DND-41 (cell line): ENCODE results near the gene CYP2A6.
"Not testable (repeated sequence)": the region's sequence is repeated elsewhere in the genome, so short reads cannot be mapped to it uniquely, and the experiment has no call there.

Experiments
- CTCF ChIP-seq: IDR thresholded peaks from 2 replicates; pipeline ENCODE4 v1.5.1; 2012; ENCODE audit warnings: borderline replicate concordance, low read length, moderate library complexity, mild to moderate bottlenecking; ENCODE audit not compliant: poor library complexity, severe bottlenecking; ENCODE audit errors: extremely low read depth
- EZH2 ChIP-seq: IDR thresholded peaks from 3 replicates; pipeline ENCODE4 v1.6.1; 2012; ENCODE audit warnings: borderline replicate concordance, low read depth, mild to moderate bottlenecking, moderate library complexity, low read length, inconsistent platforms; ENCODE audit not compliant: severe bottlenecking

GRCh38 chr19:40846722-40847121, 3.5 kb downstream of the CYP2A6 start:
- not testable (repeated sequence) for TF ChIP-seq CTCF, EZH2
